Loucy (cell line): ENCODE results near the gene OOSP1.

Experiments used
- H2AFZ ChIP-seq: fragments of 200-600 bp; sonication (generic); 2 replicates; pipeline ENCODE4 v1.6.0; 2016; ENCODE audit warnings: antibody characterized with exemption, mild to moderate bottlenecking, low read length, moderate library complexity
- H3F3A ChIP-seq: fragments of 200-600 bp; 2 replicates; pipeline ENCODE4 v1.6.0; 2016; ENCODE audit warnings: antibody characterized with exemption, low read depth, mild to moderate bottlenecking
- H3K27me3 ChIP-seq: fragments of 200-600 bp; sonication (generic); 2 replicates; pipeline ENCODE4 v1.6.1; 2014; ENCODE audit warnings: low read length, mild to moderate bottlenecking; ENCODE audit not compliant: insufficient read depth, poor library complexity, severe bottlenecking
- H3K36me3 ChIP-seq: fragments of 200-600 bp; sonication (generic); 2 replicates; pipeline ENCODE4 v1.6.1; 2016; ENCODE audit warnings: low read length; ENCODE audit not compliant: insufficient read depth
- H3K4me1 ChIP-seq: fragments of 200-600 bp; sonication (generic); 2 replicates; pipeline ENCODE4 v1.5.1; 2014; ENCODE audit warnings: low read length, mild to moderate bottlenecking; ENCODE audit not compliant: insufficient read depth, poor library complexity, severe bottlenecking
- H3K4me2 ChIP-seq: fragments of 200-600 bp; sonication (generic); 2 replicates; pipeline ENCODE4 v1.6.0; 2014; ENCODE audit warnings: antibody characterized with exemption, low read length, low read depth, mild to moderate bottlenecking; ENCODE audit not compliant: poor library complexity, severe bottlenecking
- H3K4me3 ChIP-seq: fragments of 200-600 bp; sonication (generic); 2 replicates; pipeline ENCODE4 v1.5.1; 2014; ENCODE audit warnings: low read length, mild to moderate bottlenecking, mixed read lengths; ENCODE audit not compliant: poor library complexity, severe bottlenecking
- H3K79me2 ChIP-seq: fragments of 200-600 bp; sonication (generic); 2 replicates; pipeline ENCODE4 v1.6.1; 2014; ENCODE audit warnings: low read length; ENCODE audit not compliant: insufficient read depth
- H3K9ac ChIP-seq: fragments of 200-600 bp; sonication (generic); 2 replicates; pipeline ENCODE4 v1.6.0; 2014; ENCODE audit warnings: mild to moderate bottlenecking, low read depth, low read length, moderate library complexity; ENCODE audit not compliant: poor library complexity, severe bottlenecking
- H3K9me2 ChIP-seq: fragments of 200-600 bp; sonication (generic); replicated peaks from 2 replicates; pipeline ENCODE4 v1.6.1; 2016; ENCODE audit warnings: low read depth, low read length, mixed read lengths
- H3K9me3 ChIP-seq: fragments of 200-600 bp; sonication (generic); 2 replicates; pipeline ENCODE4 v1.6.1; 2014; ENCODE audit warnings: mild to moderate bottlenecking, antibody characterized with exemption, low read length, low read depth; ENCODE audit not compliant: insufficient read depth
- H4K20me1 ChIP-seq: fragments of 200-600 bp; sonication (generic); 2 replicates; pipeline ENCODE4 v1.6.0; 2014; ENCODE audit warnings: antibody characterized with exemption, low read length, mild to moderate bottlenecking; ENCODE audit not compliant: insufficient read depth, poor library complexity, severe bottlenecking
- CTCF ChIP-seq: fragments of 200-600 bp; sonication (generic); conservative IDR thresholded peaks from 2 replicates; pipeline ENCODE4 v1.5.1; 2014; ENCODE audit warnings: mild to moderate bottlenecking, antibody characterized with exemption, low read length
- EZH2phosphoT487 ChIP-seq: fragments of 200-600 bp; IDR thresholded peaks from 2 replicates; pipeline ENCODE4 v1.6.1; 2018; ENCODE audit warnings: antibody characterized with exemption, mild to moderate bottlenecking, moderate library complexity, borderline replicate concordance

The OOSP1 gene

GRCh38 chr11:59898046-59898445 lies 40.2 kb upstream of the OOSP1 start:
- H3K9ac ChIP-seq = no peak overlapping the region
- TF ChIP-seq EZH2phosphoT487 (no peak), CTCF (no peak)
- H3K36me3 ChIP-seq = no peaks in the 10 kb centered on the region
- H3K4me1 ChIP-seq = peaks cover 26% of the 10 kb centered on the region
- H2AFZ ChIP-seq = no peak overlapping the region
- H3K9me3 ChIP-seq = no peaks in the 10 kb centered on the region
- no peaks in the 10 kb centered on the region for H4K20me1 ChIP-seq
- H3K4me2 ChIP-seq = no peak overlapping the region
- H3K9me2 ChIP-seq = no peaks in the 10 kb centered on the region
- peaks cover 5% of the 10 kb centered on the region; the same call in 1 of the 2 replicates for H3F3A ChIP-seq
- no peak overlapping the region for H3K4me3 ChIP-seq
- no peaks in the 10 kb centered on the region for H3K27me3 ChIP-seq
- H3K79me2 ChIP-seq = no peaks in the 10 kb centered on the region

GRCh38 chr11:59898650-59899049 lies 39.6 kb upstream of the OOSP1 start:
- Histone ChIP-seq H3K36me3 (no peaks in the 10 kb centered on the region), H3K9me3 (no peaks in the 10 kb centered on the region), H3K9ac (no peak overlapping the region)

GRCh38 chr11:59899532-59899931 lies 38.7 kb upstream of the OOSP1 start:
- TF ChIP-seq EZH2phosphoT487 (no peak), CTCF (0 out of 2 replicates have a peak, but pooled peaks have one; percentile 11)
- peak overlapping the region; percentile 57 for H2AFZ ChIP-seq
- no peaks in the 10 kb centered on the region for H3K36me3 ChIP-seq

More at GRCh38 chr11:59898650-59899049, 39.6 kb upstream of the OOSP1 start:
- H3K9me2 ChIP-seq = no peaks in the 10 kb centered on the region
- H3K4me2 ChIP-seq = no peak overlapping the region
- no peaks in the 10 kb centered on the region for H4K20me1 ChIP-seq
- H3K4me1 ChIP-seq = peaks cover 26% of the 10 kb centered on the region
- no peak overlapping the region for H3K4me3 ChIP-seq
- H2AFZ ChIP-seq = no peak overlapping the region
- TF ChIP-seq EZH2phosphoT487 = no peak
- TF ChIP-seq CTCF = no peak
- no peaks in the 10 kb centered on the region for H3K27me3 ChIP-seq
- no peaks in the 10 kb centered on the region for H3K79me2 ChIP-seq
- peaks cover 5% of the 10 kb centered on the region; the same call in 1 of the 2 replicates for H3F3A ChIP-seq

More at GRCh38 chr11:59899532-59899931, 38.7 kb upstream of the OOSP1 start:
- Histone ChIP-seq H3K9ac (no peak overlapping the region), H3K4me3 (no peak overlapping the region), H3F3A (peaks cover 5% of the 10 kb centered on the region; the same call in 1 of the 2 replicates), H3K9me3 (no peaks in the 10 kb centered on the region), H3K4me2 (peak overlapping the region; percentile 0), H3K4me1 (peaks cover 26% of the 10 kb centered on the region), H4K20me1 (no peaks in the 10 kb centered on the region), H3K79me2 (no peaks in the 10 kb centered on the region), H3K9me2 (no peaks in the 10 kb centered on the region), H3K27me3 (no peaks in the 10 kb centered on the region)
